ENCODE measurements around the gene ADAMTS3. TPM values are rescaled to one million over a fixed set of nuclear protein-coding genes. Genes with fewer than 3 reads are reported as not detected.

Gene ADAMTS3
- total RNA-seq, 1 donor from 2014 or later, result 0.10 TPM

DNA sequence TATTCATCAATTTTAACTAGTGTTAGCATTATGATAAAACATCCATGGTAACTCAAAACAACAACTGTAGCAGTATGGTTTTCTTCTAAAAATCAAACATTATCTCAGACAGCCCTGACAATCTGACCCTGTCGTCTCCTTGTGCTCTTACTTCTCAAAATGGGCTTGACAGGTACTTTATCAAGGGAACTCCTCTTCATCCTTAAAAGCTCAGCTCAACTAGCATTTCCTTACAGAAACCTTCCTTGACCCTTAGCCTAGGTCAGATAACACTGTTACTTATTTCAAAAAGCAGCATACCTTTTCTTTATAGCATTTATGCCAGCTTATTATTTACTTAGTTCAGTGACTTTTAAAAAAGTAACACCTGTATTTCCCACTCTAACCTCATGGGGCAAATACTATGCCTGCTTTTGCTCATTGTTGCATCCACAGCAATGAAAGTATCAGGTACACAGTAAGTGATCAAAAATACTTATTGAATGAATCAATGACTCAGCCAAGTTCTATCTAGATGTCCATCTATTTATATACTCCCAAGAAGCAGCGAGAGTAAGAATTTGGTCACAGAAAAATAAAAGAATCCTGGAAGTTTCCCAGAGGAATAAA is 41.9 kb downstream of the ADAMTS3 start:
- H3K4me3 Mint-ChIP-seq (ENCODE audit: unreplicated experiment), result no peak overlapping the region
- H3K9me3 Mint-ChIP-seq (ENCODE audit: unreplicated experiment), result peaks cover under 1% of the 10 kb centered on the region
- H3K36me3 Mint-ChIP-seq (ENCODE audit: unreplicated experiment), result no peaks in the 10 kb centered on the region
- no peak overlapping the region for H3K27ac Mint-ChIP-seq (ENCODE audit: unreplicated experiment)
- no peaks in the 10 kb centered on the region for H3K4me1 Mint-ChIP-seq (ENCODE audit: low read depth, unreplicated experiment)
- DNase-seq, result no peak
- TF ChIP-seq, protein P1, sequence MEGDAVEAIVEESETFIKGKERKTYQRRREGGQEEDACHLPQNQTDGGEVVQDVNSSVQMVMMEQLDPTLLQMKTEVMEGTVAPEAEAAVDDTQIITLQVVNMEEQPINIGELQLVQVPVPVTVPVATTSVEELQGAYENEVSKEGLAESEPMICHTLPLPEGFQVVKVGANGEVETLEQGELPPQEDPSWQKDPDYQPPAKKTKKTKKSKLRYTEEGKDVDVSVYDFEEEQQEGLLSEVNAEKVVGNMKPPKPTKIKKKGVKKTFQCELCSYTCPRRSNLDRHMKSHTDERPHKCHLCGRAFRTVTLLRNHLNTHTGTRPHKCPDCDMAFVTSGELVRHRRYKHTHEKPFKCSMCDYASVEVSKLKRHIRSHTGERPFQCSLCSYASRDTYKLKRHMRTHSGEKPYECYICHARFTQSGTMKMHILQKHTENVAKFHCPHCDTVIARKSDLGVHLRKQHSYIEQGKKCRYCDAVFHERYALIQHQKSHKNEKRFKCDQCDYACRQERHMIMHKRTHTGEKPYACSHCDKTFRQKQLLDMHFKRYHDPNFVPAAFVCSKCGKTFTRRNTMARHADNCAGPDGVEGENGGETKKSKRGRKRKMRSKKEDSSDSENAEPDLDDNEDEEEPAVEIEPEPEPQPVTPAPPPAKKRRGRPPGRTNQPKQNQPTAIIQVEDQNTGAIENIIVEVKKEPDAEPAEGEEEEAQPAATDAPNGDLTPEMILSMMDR (IDR thresholded peaks at IDR 0.05; ENCODE audit: partially characterized antibody, unreplicated experiment), result no peak
- no peaks in the 10 kb centered on the region for H3K27me3 Mint-ChIP-seq (ENCODE audit: unreplicated experiment)

DNA sequence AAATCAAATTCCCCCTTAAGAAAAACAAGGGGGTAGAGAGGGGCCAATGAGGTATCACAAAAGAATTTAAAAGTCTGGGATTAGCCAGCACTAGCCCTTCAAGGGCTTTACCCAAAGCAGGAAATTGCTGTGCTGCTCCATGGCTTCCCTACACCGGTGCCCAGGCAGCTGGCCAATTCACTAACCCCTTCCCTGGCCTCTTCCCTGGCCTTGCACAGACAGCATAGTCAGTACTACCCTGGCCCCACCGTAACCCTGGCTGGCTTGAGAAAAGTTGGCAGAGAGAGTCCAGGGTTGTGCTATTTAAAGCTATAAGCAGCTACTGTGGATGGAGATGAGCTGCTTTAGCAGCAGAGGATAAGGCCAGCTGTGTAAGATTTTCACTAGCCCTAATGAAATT is 43.1 kb downstream of the ADAMTS3 start:
- Mint-ChIP-seq H3K27me3 (ENCODE audit: unreplicated experiment) (no peaks in the 10 kb centered on the region), H3K27ac (ENCODE audit: unreplicated experiment) (no peak overlapping the region), H3K36me3 (ENCODE audit: unreplicated experiment) (no peaks in the 10 kb centered on the region), H3K4me1 (ENCODE audit: low read depth, unreplicated experiment) (no peaks in the 10 kb centered on the region), H3K4me3 (ENCODE audit: unreplicated experiment) (no peak overlapping the region), H3K9me3 (ENCODE audit: unreplicated experiment) (peaks cover 3% of the 10 kb centered on the region)
- DNase-seq, result no peak
- TF ChIP-seq, protein P1 (IDR thresholded peaks at IDR 0.05; ENCODE audit: partially characterized antibody, unreplicated experiment), result no peak

DNA sequence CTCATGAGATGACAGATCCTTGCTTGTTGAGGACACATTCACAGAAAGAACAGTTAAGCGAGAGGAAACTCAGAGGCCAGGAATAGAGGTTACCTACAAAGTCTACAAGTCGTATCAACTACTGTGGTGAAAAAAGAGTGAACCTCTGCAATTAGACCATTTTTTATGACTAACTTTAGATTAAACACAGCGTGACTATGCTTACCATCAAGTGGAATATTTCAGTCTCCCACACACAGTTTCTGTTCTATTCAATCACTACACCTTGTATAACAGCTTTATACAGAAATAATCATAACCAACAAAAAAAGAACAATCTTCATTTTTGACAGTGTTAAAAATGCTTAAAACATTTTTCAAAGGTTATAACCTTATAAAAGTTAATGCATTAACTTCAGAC is 46.6 kb downstream of the ADAMTS3 start:
- H3K27me3 Mint-ChIP-seq (ENCODE audit: unreplicated experiment), result no peaks in the 10 kb centered on the region
- no peak overlapping the region for H3K4me3 Mint-ChIP-seq (ENCODE audit: unreplicated experiment)
- DNase-seq, result no peak
- H3K36me3 Mint-ChIP-seq (ENCODE audit: unreplicated experiment), result no peaks in the 10 kb centered on the region
- no peak overlapping the region for H3K27ac Mint-ChIP-seq (ENCODE audit: unreplicated experiment)
- TF ChIP-seq, protein P1 (IDR thresholded peaks at IDR 0.05; ENCODE audit: partially characterized antibody, unreplicated experiment), result no peak
- no peaks in the 10 kb centered on the region for H3K4me1 Mint-ChIP-seq (ENCODE audit: low read depth, unreplicated experiment)
- peaks cover 3% of the 10 kb centered on the region for H3K9me3 Mint-ChIP-seq (ENCODE audit: unreplicated experiment)

DNA sequence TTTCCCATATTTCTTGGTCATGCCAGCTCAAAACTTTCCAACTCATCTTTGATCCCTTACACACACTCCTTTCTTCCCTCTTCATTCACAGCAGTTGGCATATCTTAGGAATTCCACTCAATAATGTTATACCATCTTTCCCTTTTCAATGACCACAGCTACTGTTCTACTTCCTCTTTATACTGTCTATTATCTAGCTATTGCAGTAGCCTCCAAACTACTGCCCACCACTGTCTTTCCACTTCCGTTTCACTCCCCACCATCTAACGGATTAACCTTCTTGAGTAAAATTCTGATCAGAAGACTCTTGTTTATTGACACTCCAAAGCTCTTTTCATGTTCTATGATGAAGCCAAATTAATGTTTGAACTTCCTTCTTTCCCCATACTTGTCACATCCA is 55.8 kb downstream of the ADAMTS3 start:
- DNase-seq, result no peak
- Mint-ChIP-seq H3K27me3 (ENCODE audit: unreplicated experiment) (no peaks in the 10 kb centered on the region), H3K4me3 (ENCODE audit: unreplicated experiment) (no peak overlapping the region), H3K27ac (ENCODE audit: unreplicated experiment) (no peak overlapping the region), H3K4me1 (ENCODE audit: low read depth, unreplicated experiment) (no peaks in the 10 kb centered on the region), H3K36me3 (ENCODE audit: unreplicated experiment) (no peaks in the 10 kb centered on the region), H3K9me3 (ENCODE audit: unreplicated experiment) (no peaks in the 10 kb centered on the region)
- TF ChIP-seq, protein P1 (IDR thresholded peaks at IDR 0.05; ENCODE audit: partially characterized antibody, unreplicated experiment), result no peak

DNA sequence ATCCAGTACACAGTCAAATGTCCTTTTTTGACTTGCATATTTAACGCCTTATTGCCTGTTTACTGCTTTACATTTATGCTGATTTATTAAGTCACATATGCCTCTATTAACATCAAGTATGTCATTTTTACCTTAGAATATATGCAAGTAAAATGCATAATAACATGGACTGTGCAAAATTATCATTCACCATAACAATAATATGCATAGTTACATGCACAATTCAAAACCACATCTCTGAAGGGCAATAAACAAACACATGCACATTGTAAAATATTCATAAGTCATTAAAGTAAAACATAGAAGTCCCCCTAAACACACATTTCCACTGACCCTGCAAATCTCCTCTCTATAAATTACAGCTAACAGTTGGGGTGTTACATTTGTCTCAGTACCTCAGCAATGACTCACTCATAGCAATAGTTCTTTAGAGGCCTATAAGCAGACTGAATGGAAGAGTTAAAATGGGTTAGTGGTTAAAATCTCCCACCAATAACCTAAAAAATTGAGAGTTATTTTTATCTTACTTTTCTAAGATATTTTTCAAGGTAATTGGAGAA is 61.1 kb downstream of the ADAMTS3 start:
- Mint-ChIP-seq H3K27me3 (ENCODE audit: unreplicated experiment) (no peaks in the 10 kb centered on the region), H3K4me3 (ENCODE audit: unreplicated experiment) (no peak overlapping the region), H3K27ac (ENCODE audit: unreplicated experiment) (no peak overlapping the region), H3K4me1 (ENCODE audit: low read depth, unreplicated experiment) (no peaks in the 10 kb centered on the region), H3K36me3 (ENCODE audit: unreplicated experiment) (no peaks in the 10 kb centered on the region), H3K9me3 (ENCODE audit: unreplicated experiment) (peaks cover 2% of the 10 kb centered on the region)
- TF ChIP-seq, protein P1 (IDR thresholded peaks at IDR 0.05; ENCODE audit: partially characterized antibody, unreplicated experiment), result no peak
- DNase-seq, result no peak
